ENCODE data around the gene DDX59.
A peak's percentile ranks its signal among the peaks of the same experiment; 100 is the strongest.

The DDX59 gene

DNA sequence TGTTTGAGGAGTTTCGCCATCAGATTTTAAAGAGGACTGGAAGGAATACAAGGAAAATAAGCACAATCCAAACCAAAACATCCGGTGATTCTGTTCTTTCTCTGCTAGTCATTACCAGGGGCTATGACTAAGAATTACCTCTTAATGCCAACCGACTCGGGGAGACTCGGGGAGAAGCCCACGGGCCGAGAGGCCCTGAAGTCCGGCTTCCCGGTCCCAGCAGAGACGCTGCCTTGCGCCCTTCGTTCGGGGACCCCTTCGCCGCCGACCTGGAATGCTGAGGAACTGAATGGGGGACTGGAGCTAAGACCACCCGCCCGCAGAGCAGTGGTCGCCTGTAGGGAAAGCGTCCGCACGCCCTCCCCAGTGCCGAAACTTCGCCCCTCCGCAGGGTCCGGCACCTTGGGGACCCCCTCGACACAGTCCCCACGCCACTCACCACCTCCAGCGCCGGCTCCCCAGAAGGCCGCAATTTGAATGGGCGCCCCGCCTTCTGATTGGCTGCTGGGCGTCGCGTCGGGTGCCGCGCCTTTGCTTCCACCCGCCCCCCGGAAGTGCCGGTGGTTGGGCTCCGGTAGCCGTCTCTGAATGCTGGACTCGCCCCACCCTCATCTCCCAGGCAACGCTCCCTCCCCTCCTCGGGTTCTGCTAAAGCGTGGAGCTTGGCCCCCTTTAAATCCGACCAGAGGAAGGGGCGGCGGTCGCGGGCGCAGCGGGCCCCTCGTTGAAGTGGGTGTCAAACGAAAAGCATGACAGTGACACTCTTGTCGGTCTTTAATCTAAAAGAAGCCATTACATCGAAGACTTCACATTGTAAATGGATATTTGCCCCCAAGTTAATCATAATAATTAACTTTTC is 49.2 kb downstream of the DDX59 start, which contains the start of gene KIF14:
TSS of gene KIF14 (minus strand) at position 479 of the 859 bp plus-strand sequence. CDS start 2,028 bp downstream, outside the sequence.
- no peak for DNase-seq (ENCODE audit: low read depth)
- TF ChIP-seq CTCF (conservative IDR thresholded peaks at IDR 0.05; ENCODE audit: low read depth, low read length): no peak

DNA sequence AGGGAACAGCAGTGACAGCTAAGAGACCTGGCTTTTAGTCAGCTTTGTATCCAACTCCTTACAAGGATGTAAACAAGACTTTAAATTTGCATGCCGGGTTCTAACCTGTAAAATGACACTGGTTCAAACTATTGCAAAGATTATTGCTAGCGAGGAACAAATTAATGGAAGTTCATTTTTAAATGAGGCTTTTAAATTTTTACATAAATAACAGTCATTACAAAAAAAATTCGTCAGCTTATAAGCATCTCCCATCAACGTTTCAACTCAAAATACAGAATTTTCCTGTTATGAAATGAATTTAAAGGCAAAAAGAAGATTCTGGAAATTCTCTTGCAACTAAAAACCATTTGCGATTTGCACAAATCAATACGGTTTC is 49.8 kb downstream of the DDX59 start:
- no peak for DNase-seq (ENCODE audit: low read depth)
- no peak for TF ChIP-seq CTCF (conservative IDR thresholded peaks at IDR 0.05; ENCODE audit: low read depth, low read length)
- H3K4me3 ChIP-seq (ENCODE audit: low read length): peak overlapping the region; percentile 94

More for the DNA sequence above, 49.2 kb downstream of the DDX59 start, which contains the start of gene KIF14:
- H3K4me3 ChIP-seq (ENCODE audit: low read length): peak within 1 kb of the TSS; percentile 94

GRCh38 chr1:200610846-200611245 is 58.9 kb downstream of the DDX59 start:
- no peak overlapping the region for H3K4me3 ChIP-seq (ENCODE audit: low read length)
- no peak for TF ChIP-seq CTCF (conservative IDR thresholded peaks at IDR 0.05; ENCODE audit: low read depth, low read length)
- no peak for DNase-seq (ENCODE audit: low read depth)

GRCh38 chr1:200602632-200603031 is 67.1 kb downstream of the DDX59 start:
- no peak for TF ChIP-seq CTCF (conservative IDR thresholded peaks at IDR 0.05; ENCODE audit: low read depth, low read length)
- no peak overlapping the region for H3K4me3 ChIP-seq (ENCODE audit: low read length)
- DNase-seq (ENCODE audit: low read depth): no peak

Data from retinal pigment epithelial cell (primary cell).